ENCODE measurements around the gene GPSM1.

DNA sequence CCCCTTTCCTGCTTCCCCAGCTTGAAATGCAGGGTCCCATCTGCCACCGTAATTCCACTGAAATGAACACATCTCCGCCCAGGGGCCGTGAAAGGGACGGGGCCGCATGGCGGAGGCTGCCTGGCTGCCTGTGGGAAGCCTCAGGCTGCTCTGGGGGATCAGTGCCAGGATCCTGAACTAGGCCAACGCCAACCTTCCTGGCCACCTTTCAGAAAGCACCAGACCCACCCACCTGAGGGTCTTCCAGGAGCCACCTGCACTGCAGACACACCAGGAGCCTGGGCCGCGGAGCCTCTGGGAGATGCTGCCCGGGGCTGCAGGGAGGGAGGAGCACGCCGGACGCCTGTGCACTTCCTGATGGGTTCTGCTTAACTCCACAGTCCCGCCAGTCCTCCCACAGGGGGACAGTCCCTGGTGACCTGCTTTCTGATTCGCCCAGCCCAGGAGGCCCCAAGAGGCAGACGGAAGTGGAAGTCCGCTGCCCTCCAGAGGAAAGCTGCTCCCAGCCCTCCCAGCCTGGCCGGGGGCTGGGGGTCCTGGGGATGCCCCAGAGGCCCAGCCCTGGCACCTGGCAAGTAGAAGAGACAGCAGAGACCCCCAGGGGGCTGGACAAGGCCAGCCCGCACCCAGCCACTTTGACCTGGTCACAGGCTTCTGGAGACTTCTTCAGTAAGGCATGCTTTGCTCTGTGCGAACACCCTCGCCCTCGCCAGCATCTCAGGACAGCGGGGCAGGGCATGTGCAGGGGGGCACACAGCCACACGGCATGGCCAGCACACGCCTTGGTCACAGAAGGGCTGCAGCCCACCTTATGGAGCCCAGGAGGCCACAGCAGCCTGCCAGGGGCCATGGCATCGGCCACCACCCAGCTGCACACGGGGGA, 46.2 kb downstream of the GPSM1 start, which contains the start of gene CARD9:
- no peak for TF ChIP-seq EZH2 (IDR thresholded peaks at IDR 0.05)
- no peak; the same call in 1 of the 2 replicates for TF ChIP-seq POLR2AphosphoS5 (IDR thresholded peaks at IDR 0.05; ENCODE audit: borderline replicate concordance, low read depth, low read length)
- TF ChIP-seq FOXP2 (optimal IDR thresholded peaks at IDR 0.05; ENCODE audit: control extremely low read depth, extremely low read length, insufficient read depth), result no peak
